C4-2B (cell line): Measurements from ENCODE around the gene IL4I1.
"Not testable (repeated sequence)": the region's sequence is repeated elsewhere in the genome, so short reads cannot be mapped to it uniquely, and the experiment has no call there.

Experiments
- H3K27ac ChIP-seq: fragments of 450-650 bp; 2 replicates; pipeline ENCODE4 v1.5.1; 2017
- CTCF ChIP-seq: fragments of 450-650 bp; conservative IDR thresholded peaks from 2 replicates; pipeline ENCODE4 v1.5.1; 2017; ENCODE audit warnings: mild to moderate bottlenecking
- ZFX ChIP-seq: fragments of 450-650 bp; IDR thresholded peaks from 2 replicates; pipeline ENCODE4 v1.6.1; 2017

Gene IL4I1

GRCh38 chr19:49896863-49897621, at the start of gene IL4I1:
Gene IL4I1, minus strand, starts transcription at chr19:49896887. Its CDS starts 727 bp downstream, at chr19:49896160.
- TF ChIP-seq ZFX (no peak), CTCF (no peak)
- no peak within 1 kb of the TSS for H3K27ac ChIP-seq

- TF ChIP-seq CTCF (no peak), ZFX (no peak)
- no peak overlapping the region for H3K27ac ChIP-seq
These were observed 49.7 kb upstream of the IL4I1 start for GRCh38 chr19:49946415-49946814.

GRCh38 chr19:49944567-49944966, 47.9 kb upstream of the IL4I1 start:
- H3K27ac ChIP-seq = not testable (repeated sequence)

GRCh38 chr19:49940482-49940791, 43.8 kb upstream of the IL4I1 start:
- no peak; the same call in 1 of the 2 replicates for TF ChIP-seq CTCF
- TF ChIP-seq ZFX = no peak
- H3K27ac ChIP-seq = no peak overlapping the region

GRCh38 chr19:49939721-49940481, 43.2 kb upstream of the IL4I1 start:
- no peak overlapping the region for H3K27ac ChIP-seq
- TF ChIP-seq ZFX (no peak), CTCF (no peak; the same call in 1 of the 2 replicates)

- TF ChIP-seq ZFX = no peak
- TF ChIP-seq CTCF = no peak
- no peak overlapping the region for H3K27ac ChIP-seq
These were observed 42.0 kb upstream of the IL4I1 start for GRCh38 chr19:49938662-49939061.

GRCh38 chr19:49937750-49938381, 41.2 kb upstream of the IL4I1 start:
- no peak overlapping the region for H3K27ac ChIP-seq
- TF ChIP-seq CTCF = peak; percentile 98
- no peak for TF ChIP-seq ZFX
